Activated CD4-positive, alpha-beta T cell treated with anti-CD3 and anti-CD28 coated beads, Interleukin-2, amount 10 ng/mL, durations not matched to agents 24 days and 14 days (primary cell): ENCODE data around the gene ZFP82. TPM values are rescaled to one million over a fixed set of nuclear protein-coding genes. Genes with fewer than 3 reads are reported as not detected.

ENCODE experiments used
- DNase-seq: peaks from one replicate; pipeline ENCODE4 v3.0.0; 2022
- H3K27ac Mint-ChIP-seq: one replicate; pipeline ENCODE4 v1.8.0; 2022; ENCODE audit warnings: mild to moderate bottlenecking, mixed read lengths
- H3K27me3 Mint-ChIP-seq: one replicate; pipeline ENCODE4 v1.8.0; 2022; ENCODE audit warnings: mixed read lengths
- H3K36me3 Mint-ChIP-seq: one replicate; pipeline ENCODE4 v1.8.0; 2022; ENCODE audit warnings: low read depth, mild to moderate bottlenecking, mixed read lengths
- H3K4me1 Mint-ChIP-seq: one replicate; pipeline ENCODE4 v1.8.0; 2021; ENCODE audit warnings: mixed read lengths
- H3K4me3 Mint-ChIP-seq: one replicate; pipeline ENCODE4 v1.8.0; 2022; ENCODE audit warnings: mild to moderate bottlenecking, moderate library complexity, mixed read lengths
- H3K9me3 Mint-ChIP-seq: one replicate; pipeline ENCODE4 v1.8.0; 2021; ENCODE audit warnings: mixed read lengths
- intact Hi-C: fragments of 100-400 bp; cut with micrococcal nuclease; formaldehyde crosslinking; loops from one replicate; pipeline ENCODE4 v1.15.1; 2023
- total RNA-seq: library from RNA; stranded (reverse); gene quantifications from 2 replicates; pipeline ENCODE4 v1.2.3, GENCODE V29; 2022

The ZFP82 gene
- 4.4 and 4.8 TPM in 2 replicates for total RNA-seq

DNA sequence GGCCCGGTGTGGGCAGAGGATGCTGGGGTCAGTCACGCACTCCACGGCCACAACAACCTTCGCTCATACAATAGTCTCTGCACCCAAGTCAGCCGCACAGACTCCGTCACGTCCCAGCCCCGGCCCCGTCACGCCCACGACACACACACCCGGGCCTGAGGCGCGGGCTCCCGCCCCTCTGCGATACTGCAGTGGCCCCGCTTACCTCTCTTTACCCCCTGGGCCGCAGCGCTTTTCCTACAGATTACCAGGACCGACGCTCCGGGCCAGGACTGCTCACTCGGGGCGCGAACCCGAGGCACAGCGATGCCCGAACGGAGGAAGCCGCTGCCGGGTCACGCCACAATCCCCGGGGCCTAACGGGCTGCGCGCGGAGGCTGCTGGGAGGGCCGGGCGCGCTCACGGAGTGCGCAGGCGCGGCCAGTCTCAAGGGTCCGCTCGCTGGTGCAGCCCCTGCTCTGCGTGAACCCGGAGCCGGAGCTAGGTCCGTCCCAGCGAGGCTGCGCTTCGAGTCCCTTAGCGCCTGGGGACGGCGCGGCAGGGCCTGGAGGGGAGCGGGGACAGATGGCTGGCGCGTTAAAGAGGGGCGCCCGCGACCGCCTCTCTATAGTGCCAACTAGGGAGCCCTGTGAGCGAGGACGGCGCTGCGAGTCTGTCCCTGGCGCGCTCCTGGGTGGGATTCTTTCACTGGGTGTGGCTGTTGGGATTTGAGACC, at the start of gene ZFP82:
Gene ZFP82, minus strand, starts transcription at position 358 of the 715 bp plus-strand sequence. CDS start 8,855 bp downstream, outside the sequence.
- Mint-ChIP-seq H3K4me1 (peaks cover 14% of the 10 kb centered on the region), H3K4me3 (peak within 1 kb of the TSS; percentile 96), H3K36me3 (peaks cover 43% of the 10 kb centered on the region), H3K27me3 (peaks cover 6% of the 10 kb centered on the region), H3K9me3 (peaks cover 26% of the 10 kb centered on the region), H3K27ac (peak within 1 kb of the TSS; percentile 97)
- intact Hi-C loops, result loop anchor here (1.0 to 2.0 kb wide), 2 partner anchors 40 to 71 kb away; partner anchors contain the start of genes ZFP14 and ZNF566
- DNase-seq, result peak; percentile 93

DNA sequence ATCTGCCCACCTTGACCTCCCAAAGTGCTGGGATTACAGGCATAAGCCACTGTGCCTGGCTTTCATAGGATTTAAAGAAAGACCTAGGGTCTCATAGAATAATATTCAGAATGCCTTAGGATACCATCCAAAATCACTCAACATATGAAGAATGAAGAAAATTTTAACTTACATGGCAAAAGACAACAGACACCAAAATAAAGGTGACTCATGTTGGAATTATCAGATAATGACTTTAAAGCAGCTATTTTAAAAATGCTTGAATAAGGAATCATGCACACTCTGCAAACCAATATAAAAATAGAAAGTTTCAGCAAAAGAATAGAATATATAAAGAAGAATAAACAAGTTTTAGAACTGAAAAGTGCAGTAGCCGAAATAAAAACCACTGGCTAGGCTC, 41.6 kb upstream of the ZFP82 start:
- Mint-ChIP-seq H3K9me3 (peaks cover 27% of the 10 kb centered on the region), H3K27me3 (no peaks in the 10 kb centered on the region), H3K4me3 (no peak overlapping the region), H3K27ac (no peak overlapping the region), H3K4me1 (no peaks in the 10 kb centered on the region), H3K36me3 (peaks cover 25% of the 10 kb centered on the region)
- DNase-seq, result no peak
- intact Hi-C loops, result no loop called here

DNA sequence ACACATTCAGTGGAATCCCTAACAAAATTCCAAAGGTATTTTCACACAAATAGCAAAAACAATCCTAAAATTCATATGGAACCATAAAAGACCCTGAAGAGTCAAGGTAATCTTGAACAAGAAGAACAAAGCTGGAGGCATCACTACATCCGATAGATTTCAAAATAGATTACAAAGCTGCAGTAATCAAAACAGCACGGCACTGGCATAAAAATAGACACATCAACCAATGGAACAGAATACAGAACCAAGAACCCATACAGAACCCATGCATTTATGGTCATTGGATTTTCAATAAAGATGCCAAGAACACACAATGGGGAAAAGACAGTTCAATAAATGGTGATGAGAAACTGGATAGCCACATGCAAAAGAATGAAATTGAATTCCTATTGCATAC, 38.4 kb upstream of the ZFP82 start:
- Mint-ChIP-seq H3K36me3 (peaks cover 34% of the 10 kb centered on the region), H3K4me1 (no peaks in the 10 kb centered on the region), H3K27ac (no peak overlapping the region), H3K27me3 (no peaks in the 10 kb centered on the region), H3K9me3 (peaks cover 36% of the 10 kb centered on the region), H3K4me3 (no peak overlapping the region)
- intact Hi-C loops, result no loop called here
- DNase-seq, result no peak

DNA sequence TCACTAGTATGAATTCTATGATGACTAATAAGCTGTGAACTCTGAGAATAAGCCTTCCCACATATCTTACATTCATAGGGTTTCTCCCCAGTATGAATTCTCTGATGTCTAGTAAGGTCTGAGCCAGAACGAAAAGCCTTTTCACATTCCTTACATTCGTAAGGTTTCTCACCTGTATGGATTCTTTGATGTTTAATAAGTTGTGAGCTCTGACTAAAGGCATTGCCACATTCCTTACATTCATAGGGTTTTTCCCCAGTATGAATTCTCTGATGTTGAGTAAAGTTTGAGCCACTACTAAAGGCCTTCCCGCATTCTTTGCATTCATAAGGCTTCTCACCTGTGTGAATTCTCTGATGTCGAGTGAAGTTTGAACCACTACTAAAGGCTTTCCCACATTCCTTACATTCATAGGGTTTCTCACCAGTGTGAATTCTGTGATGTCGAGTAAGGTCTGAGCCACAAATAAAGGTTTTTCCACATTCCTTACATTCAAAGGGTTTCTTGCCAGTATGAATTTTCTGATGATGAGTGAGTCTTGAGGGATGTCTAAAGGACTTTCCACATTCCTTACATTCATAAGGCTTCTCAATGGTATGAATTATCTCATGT, 30.7 kb upstream of the ZFP82 start:
- H3K27ac Mint-ChIP-seq, result no peak overlapping the region

DNA sequence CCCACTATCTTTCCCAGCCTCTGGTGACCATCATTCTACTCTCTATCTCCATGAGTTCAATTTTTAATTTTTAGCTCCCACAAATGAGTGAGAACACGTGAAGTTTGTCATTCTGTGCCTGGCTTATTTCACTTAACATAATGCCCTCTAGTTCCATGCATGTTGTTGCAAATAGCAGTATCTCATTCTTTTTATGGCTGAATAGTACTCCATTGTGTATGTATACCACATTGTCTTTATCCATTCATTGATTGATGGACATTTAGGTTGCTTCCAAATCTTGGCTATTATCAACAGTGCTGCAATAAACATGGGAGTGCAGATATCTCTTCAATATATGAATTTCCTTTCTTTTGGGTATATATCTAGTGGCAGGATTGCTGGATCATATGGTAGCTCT, 22.9 kb upstream of the ZFP82 start:
- no peaks in the 10 kb centered on the region for H3K4me1 Mint-ChIP-seq
- intact Hi-C loops, result no loop called here
- no peaks in the 10 kb centered on the region for H3K27me3 Mint-ChIP-seq
- no peak for DNase-seq
- H3K4me3 Mint-ChIP-seq, result no peak overlapping the region
- peaks cover 11% of the 10 kb centered on the region for H3K9me3 Mint-ChIP-seq
- peaks cover 2% of the 10 kb centered on the region for H3K36me3 Mint-ChIP-seq
- no peak overlapping the region for H3K27ac Mint-ChIP-seq

More for the DNA sequence above, 30.7 kb upstream of the ZFP82 start:
- Mint-ChIP-seq H3K36me3 (peaks cover 33% of the 10 kb centered on the region), H3K9me3 (peaks cover 20% of the 10 kb centered on the region), H3K4me3 (no peak overlapping the region), H3K27me3 (no peaks in the 10 kb centered on the region), H3K4me1 (no peaks in the 10 kb centered on the region)
- DNase-seq, result no peak
- intact Hi-C loops, result no loop called here

DNA sequence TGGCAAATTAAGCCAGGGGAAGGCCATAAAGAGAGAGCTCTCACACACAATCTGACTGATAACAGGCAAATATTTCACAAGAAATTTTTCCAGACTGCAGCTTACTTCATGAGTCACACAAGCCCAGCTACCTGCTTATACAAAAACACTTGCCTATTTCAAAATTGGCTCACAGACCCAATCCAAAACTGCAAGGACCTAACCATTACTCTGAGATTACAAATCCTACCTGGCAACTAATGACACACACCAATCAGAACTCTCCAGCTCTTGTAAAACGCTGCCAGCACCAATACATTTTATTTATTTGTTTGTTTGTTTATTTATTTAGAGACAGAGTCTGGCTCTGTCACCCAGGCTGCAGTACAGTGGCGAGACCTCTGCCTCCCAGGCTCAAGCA, 18.1 kb upstream of the ZFP82 start:
- Mint-ChIP-seq H3K27me3 (no peaks in the 10 kb centered on the region), H3K4me1 (no peaks in the 10 kb centered on the region), H3K36me3 (no peaks in the 10 kb centered on the region), H3K4me3 (no peak overlapping the region), H3K9me3 (peaks cover 15% of the 10 kb centered on the region), H3K27ac (no peak overlapping the region)
- intact Hi-C loops, result no loop called here
- no peak for DNase-seq

DNA sequence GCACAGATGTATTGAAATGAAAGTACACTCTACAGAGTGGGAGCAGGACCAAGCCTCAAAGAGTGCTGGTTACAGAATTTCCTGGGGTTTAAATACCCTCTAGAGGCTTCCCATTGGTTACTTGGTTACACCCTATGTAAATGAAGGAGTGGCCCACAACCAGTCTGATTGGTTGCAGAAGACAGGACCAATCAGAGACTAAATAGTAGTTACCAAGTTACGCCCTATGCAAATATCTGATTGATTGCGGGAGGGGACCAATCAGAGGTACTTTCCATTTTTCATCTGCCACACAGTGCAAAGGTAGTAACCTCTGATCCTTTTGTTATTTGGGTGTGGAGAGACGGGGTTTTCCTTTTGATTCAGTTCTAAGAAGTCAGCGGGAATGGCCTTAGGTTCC, 5.5 kb upstream of the ZFP82 start:
- Mint-ChIP-seq H3K36me3 (peaks cover 10% of the 10 kb centered on the region), H3K27ac (no peak overlapping the region), H3K4me1 (peaks cover 2% of the 10 kb centered on the region), H3K4me3 (no peak overlapping the region), H3K27me3 (peaks cover 6% of the 10 kb centered on the region), H3K9me3 (peaks cover 40% of the 10 kb centered on the region)
- no peak for DNase-seq
- intact Hi-C loops, result no loop called here

DNA sequence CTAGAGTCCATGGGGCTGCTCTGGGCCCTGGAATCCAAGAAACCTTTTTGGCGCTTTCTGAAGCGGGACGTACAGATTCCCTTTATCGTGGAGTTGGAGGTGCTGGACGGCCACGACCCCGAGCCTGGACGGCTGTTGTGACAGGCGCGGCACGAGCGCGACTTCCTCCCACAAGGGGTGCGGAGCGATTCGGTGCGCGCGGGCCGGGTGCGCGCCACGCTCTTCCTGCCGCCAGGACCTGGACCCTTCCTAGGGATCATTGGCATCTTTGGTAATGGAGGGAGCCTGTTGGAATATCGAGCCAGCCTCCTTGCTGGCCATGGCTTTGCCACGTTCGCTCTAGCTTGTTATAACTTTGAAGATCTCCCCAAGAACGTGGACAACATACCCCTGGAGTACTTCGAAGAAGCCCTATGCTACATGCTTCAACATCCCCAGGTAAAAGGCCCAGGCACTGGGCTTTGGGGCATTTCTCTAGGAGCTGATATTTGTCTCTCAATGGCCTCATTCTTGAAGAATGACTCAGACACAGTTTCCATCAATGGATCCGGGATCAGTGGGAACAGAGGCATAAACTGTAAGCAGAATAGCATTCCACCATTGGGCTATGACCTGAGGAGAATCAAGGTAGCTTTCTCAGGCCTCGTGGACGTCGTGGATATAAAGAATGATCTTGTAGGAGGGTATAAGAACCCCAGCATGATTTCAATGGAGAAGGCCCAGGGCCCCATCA, 3.5 kb upstream of the ZFP82 start:
- Mint-ChIP-seq H3K4me3 (no peak overlapping the region), H3K27me3 (peaks cover 6% of the 10 kb centered on the region), H3K9me3 (peaks cover 42% of the 10 kb centered on the region), H3K4me1 (peaks cover 14% of the 10 kb centered on the region), H3K36me3 (peaks cover 26% of the 10 kb centered on the region), H3K27ac (no peak overlapping the region)
- intact Hi-C loops, result no loop called here
- DNase-seq, result no peak

DNA sequence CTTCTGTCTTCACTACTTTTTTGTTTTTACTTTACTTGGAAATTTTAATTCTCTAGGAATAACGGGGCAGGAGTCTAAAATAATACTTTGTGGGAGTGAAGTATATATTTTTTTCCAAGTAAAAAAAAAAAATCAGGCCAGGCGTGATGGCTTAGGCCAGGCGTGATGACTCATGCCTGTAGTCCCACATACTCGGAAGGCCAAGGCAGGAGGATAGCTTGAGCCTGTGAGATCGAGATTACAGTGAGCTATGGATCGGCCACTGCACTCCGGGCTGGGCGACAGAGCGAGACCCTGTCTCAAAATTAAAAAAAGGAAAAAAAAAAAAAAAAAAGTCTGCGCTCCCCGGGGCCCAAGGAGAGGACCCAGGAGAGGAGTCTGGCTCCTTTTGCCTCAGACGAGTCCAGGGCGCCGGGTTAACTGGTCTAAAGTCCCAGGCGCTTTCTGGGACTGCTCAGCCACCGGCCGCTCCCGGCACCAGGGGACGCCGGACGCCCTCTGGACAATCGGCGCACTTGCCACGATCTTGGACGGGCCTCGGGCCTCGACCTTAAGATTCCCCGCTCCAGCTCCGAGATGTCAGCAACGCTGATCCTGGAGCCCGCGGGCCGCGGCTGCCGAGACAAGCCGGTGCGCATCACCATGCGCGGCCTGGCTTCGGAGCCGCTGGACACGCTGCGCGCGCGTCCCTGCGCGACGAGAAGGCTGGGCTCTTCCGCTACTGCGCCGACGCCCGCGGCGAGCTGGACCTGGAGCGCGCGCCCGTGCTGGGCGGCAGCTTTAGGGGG, 2.7 kb upstream of the ZFP82 start:
- H3K4me3 Mint-ChIP-seq, result peak overlapping the region; percentile 42
- peaks cover 28% of the 10 kb centered on the region for H3K36me3 Mint-ChIP-seq
- DNase-seq, result peak; percentile 54
- H3K9me3 Mint-ChIP-seq, result peaks cover 40% of the 10 kb centered on the region
- no peak overlapping the region for H3K27ac Mint-ChIP-seq
- intact Hi-C loops, result no loop called here
- H3K4me1 Mint-ChIP-seq, result peaks cover 14% of the 10 kb centered on the region
- peaks cover 6% of the 10 kb centered on the region for H3K27me3 Mint-ChIP-seq

DNA sequence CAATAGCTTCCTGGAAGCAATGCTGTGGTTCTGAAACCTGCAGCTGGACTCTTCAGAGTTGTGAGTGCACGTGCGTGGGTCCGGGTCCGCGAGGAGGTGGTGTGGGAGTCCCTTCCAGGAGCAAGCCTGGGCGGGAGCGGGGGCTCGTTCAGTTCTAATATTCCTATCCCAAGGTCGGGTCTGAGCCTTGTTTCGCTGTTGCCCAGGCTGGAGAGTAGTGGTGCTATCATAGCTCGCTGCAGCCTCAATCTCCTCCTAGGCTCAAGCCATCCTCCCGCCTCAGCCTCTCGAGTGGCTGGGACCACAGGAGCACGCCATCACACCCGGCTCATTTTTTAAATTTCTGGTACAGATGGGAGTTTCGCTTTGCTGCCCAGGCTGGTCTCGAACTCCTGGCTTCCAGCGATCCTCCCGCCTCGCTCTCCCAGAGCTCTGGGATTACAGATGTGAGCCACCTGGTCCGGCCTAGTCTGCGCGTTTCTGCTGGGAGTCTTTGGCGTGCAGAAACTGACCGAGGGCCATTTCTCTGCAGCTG, 625 bp downstream of the ZFP82 start:
- peak overlapping the region; percentile 97 for H3K27ac Mint-ChIP-seq
- peaks cover 47% of the 10 kb centered on the region for H3K36me3 Mint-ChIP-seq

DNA sequence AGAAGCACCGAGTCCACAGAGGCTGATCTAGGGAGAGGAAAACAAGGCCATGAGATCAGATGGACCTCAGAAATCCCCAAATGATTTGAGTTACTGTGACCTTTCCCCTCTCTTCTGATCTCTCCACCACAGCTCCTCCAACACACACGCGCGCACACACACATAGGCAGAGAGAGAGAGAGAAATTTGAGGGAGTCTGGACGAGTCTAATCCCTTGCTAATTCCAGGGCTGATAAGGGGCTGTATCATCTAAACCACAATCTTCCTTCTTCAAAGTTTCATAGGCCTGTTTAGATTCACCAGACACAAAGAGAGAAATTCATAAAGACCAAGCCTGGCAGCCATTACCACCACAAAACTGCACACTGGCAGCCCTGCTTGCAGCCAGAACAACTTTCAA, 8.6 kb downstream of the ZFP82 start:
- Mint-ChIP-seq H3K4me3 (no peak overlapping the region), H3K27me3 (no peaks in the 10 kb centered on the region), H3K9me3 (peaks cover 22% of the 10 kb centered on the region), H3K27ac (no peak overlapping the region), H3K36me3 (peaks cover 75% of the 10 kb centered on the region), H3K4me1 (no peaks in the 10 kb centered on the region)
- intact Hi-C loops, result no loop called here
- no peak for DNase-seq

More for the DNA sequence above, 625 bp downstream of the ZFP82 start:
- no peak for DNase-seq
- intact Hi-C loops, result loop anchor here (1.0 to 2.0 kb wide), 2 partner anchors 39 to 71 kb away; partner anchors contain the start of genes ZFP14 and ZNF566
- peaks cover 26% of the 10 kb centered on the region for H3K9me3 Mint-ChIP-seq
- H3K27me3 Mint-ChIP-seq, result peaks cover 6% of the 10 kb centered on the region
- peak overlapping the region; percentile 96 for H3K4me3 Mint-ChIP-seq
- peaks cover 14% of the 10 kb centered on the region for H3K4me1 Mint-ChIP-seq

DNA sequence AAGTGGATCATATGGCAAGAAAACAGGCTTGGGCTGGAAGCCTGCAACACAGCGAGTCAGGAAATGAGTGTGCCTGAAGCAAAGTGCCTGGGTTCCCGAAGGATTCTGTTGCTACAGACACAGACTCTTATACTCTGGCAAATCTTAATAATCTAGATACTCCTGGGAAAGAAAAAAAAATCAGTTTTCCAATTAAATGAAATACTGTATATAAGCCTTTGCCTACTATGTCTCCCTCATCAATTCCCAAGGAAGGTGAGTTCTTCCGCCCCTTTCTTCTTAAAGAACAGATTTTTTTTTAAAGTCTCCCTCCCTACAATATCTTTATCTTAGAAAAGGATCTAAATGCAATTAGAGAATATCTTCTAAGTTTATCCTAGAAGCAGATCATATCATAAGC, 10.3 kb downstream of the ZFP82 start:
- no peaks in the 10 kb centered on the region for H3K4me1 Mint-ChIP-seq
- H3K36me3 Mint-ChIP-seq, result peaks cover 78% of the 10 kb centered on the region
- no peaks in the 10 kb centered on the region for H3K27me3 Mint-ChIP-seq
- peaks cover 29% of the 10 kb centered on the region for H3K9me3 Mint-ChIP-seq
- no peak for DNase-seq
- no peak overlapping the region for H3K4me3 Mint-ChIP-seq
- intact Hi-C loops, result no loop called here
- H3K27ac Mint-ChIP-seq, result no peak overlapping the region

DNA sequence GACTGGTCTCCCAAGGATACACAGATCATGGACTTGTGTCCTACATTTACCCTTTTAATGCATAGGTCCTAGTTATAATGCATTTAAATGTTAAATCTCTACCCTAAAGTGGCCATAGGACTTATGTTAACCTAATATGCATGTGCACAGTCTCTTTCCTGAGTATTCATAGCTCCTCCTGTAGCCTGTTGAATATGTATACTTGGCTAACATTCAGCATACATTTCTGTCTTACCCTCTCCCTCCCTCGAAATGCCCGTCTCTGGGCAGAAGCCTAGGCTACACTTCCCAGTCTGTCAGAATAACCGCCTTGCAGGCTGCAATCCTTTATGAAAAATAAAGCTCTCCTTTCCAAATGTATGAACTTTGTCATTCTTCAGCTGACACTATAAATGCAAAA, 13.9 kb downstream of the ZFP82 start:
- Mint-ChIP-seq H3K9me3 (peaks cover 38% of the 10 kb centered on the region), H3K4me3 (no peak overlapping the region), H3K27ac (no peak overlapping the region), H3K36me3 (peaks cover 81% of the 10 kb centered on the region), H3K27me3 (no peaks in the 10 kb centered on the region), H3K4me1 (no peaks in the 10 kb centered on the region)
- intact Hi-C loops, result no loop called here
- no peak for DNase-seq
